Epithelial cell of proximal tubule (primary cell): Measurements from ENCODE around the gene MPO. TPM values are rescaled to one million over a fixed set of nuclear protein-coding genes. Genes with fewer than 3 reads are reported as not detected.

Experiments used
- DNase-seq: peaks from one replicate; pipeline ENCODE4 v3.0.0-alpha.2; 2011; ENCODE audit warnings: low read depth
- H3K4me3 ChIP-seq: 2 replicates; pipeline ENCODE4 v1.5.1; 2011; ENCODE audit warnings: low read depth, mild to moderate bottlenecking, low read length
- CTCF ChIP-seq: conservative IDR thresholded peaks from 2 replicates; pipeline ENCODE4 v1.5.1; 2012; ENCODE audit warnings: low read depth, mild to moderate bottlenecking, low read length
- total RNA-seq: library from RNA; depleted of rRNA; stranded (reverse); fragments of >200 nt; gene quantifications from 2 replicates; pipeline ENCODE4 v1.2.3, GENCODE V29; 2015

Gene MPO
- total RNA-seq, 1 donor from 2014 or later = not detected

- H3K4me3 ChIP-seq = no peak overlapping the region
- no peak for DNase-seq
- no peak for TF ChIP-seq CTCF
Measured at GRCh38 chr17:58229384-58229783, 51.4 kb downstream of the MPO start.

- no peak for DNase-seq
- TF ChIP-seq CTCF = no peak
- no peak overlapping the region for H3K4me3 ChIP-seq
Measured at GRCh38 chr17:58228679-58229078, 52.1 kb downstream of the MPO start.

GRCh38 chr17:58227733-58228132 lies 53.0 kb downstream of the MPO start:
- TF ChIP-seq CTCF = no peak
- H3K4me3 ChIP-seq = no peak overlapping the region
- DNase-seq = no peak

- no peak for DNase-seq
- TF ChIP-seq CTCF = no peak
- H3K4me3 ChIP-seq = no peak overlapping the region
Measured at GRCh38 chr17:58224315-58224714, 56.4 kb downstream of the MPO start.

Other genes with a start within 250 kb of the MPO start
- 12.3 and 14.4 TPM in 2 replicates for gene DYNLL2, start 197.5 kb downstream of the MPO start, total RNA-seq
- not detected in 2 replicates for gene OR4D1, start 132.6 kb downstream of the MPO start, total RNA-seq
- not detected in 2 replicates for gene OR4D2, start 114.0 kb downstream of the MPO start, total RNA-seq
- gene EPX, start 88.2 kb downstream of the MPO start, total RNA-seq = not detected in 2 replicates
- 10.9 and 16.1 TPM in 2 replicates for gene MKS1, start 61.7 kb downstream of the MPO start, total RNA-seq
- gene LPO, start 42.4 kb downstream of the MPO start, total RNA-seq = not detected in 2 replicates
- gene TSPOAP1, start 47.9 kb upstream of the MPO start, total RNA-seq = 0.87 and 3.5 TPM in 2 replicates
- 43.8 and 47.6 TPM in 2 replicates for gene SUPT4H1, start 71.3 kb upstream of the MPO start, total RNA-seq
- gene RNF43, start 136.6 kb upstream of the MPO start, total RNA-seq = 0.22 and 1.7 TPM in 2 replicates
- 0.22 and 0.29 TPM in 2 replicates for gene HSF5, start 207.5 kb upstream of the MPO start, total RNA-seq
- gene MTMR4, start 233.7 kb upstream of the MPO start, total RNA-seq = 49.9 and 73.1 TPM in 2 replicates